Measurements from ENCODE around the gene OSTM1. TPM values are rescaled to one million over a fixed set of nuclear protein-coding genes. Genes with fewer than 3 reads are reported as not detected.

OSTM1 gene
- total and polyA plus RNA-seq, 2 of the 13 experiments (the other 11 are each of a cell fraction or from before 2014, with no cell fraction given): 8.7 to 20.5 TPM

- TF ChIP-seq SMC3 (IDR thresholded peaks at IDR 0.05; ENCODE audit: low read length) (peak; percentile 37; the same call in 1 of the 2 replicates), JARID2 (CRISPR knock-in tag; IDR thresholded peaks at IDR 0.05; ENCODE audit: insufficient replicate concordance) (no peak), ZNF777 (CRISPR knock-in tag; IDR thresholded peaks at IDR 0.05) (peak; percentile 92), HOXA5 (CRISPR knock-in tag; IDR thresholded peaks at IDR 0.05) (0 out of 2 replicates have a peak, but pooled peaks have one; percentile 26), LCORL (IDR thresholded peaks at IDR 0.05) (no peak), LCORL (CRISPR knock-in tag; IDR thresholded peaks at IDR 0.05) (0 out of 2 replicates have a peak, but pooled peaks have one; percentile 44), ZNF264 (CRISPR knock-in tag; IDR thresholded peaks at IDR 0.05) (0 out of 2 replicates have a peak, but pooled peaks have one; percentile 27), MTA1 (CRISPR knock-in tag; IDR thresholded peaks at IDR 0.05; ENCODE audit: borderline replicate concordance) (no peak), XRCC5 (optimal IDR thresholded peaks at IDR 0.05; ENCODE audit: low read length) (peak; percentile 58), ZNF605 (CRISPR knock-in tag; IDR thresholded peaks at IDR 0.05) (0 out of 2 replicates have a peak, but pooled peaks have one; percentile 21)
Observed at GRCh38 chr6:108115598-108116058, 41.1 kb upstream of the OSTM1 start (continued).

GRCh38 chr6:108114841-108115597, 40.5 kb upstream of the OSTM1 start:
- no peaks in the 10 kb centered on the region for H3K9me3 ChIP-seq (ENCODE audit: low read length)
- no TSS peak for BruUV-seq (replicated peaks)
- no peak overlapping the region for H3K9ac ChIP-seq (ENCODE audit: insufficient read depth, low read depth, low read length)
- in situ Hi-C loops (cut with HindIII; ENCODE audit: extremely low pct_ligation_motif_present, low pct_unique_long_range_greater_than_20kb) (loop anchor here (5.0 kb wide), 2 partner anchors 377 to 412 kb away; no protein-coding TSS in a partner anchor), intact Hi-C loops (cut with micrococcal nuclease; ENCODE audit: unreplicated experiment) (loop anchor here (2.0 kb wide), 1 partner anchor 58 kb away; no protein-coding TSS in a partner anchor)
- CTCF ChIA-PET (ENCODE audit: low intra/inter-chr PET ratio, low total read pairs): interaction anchor here (1.1 to 1.7 kb wide), 3 partner anchors 19 to 412 kb away, joined by 3 to 4 read pairs (median 3); no protein-coding TSS in a partner anchor
- H4K20me1 ChIP-seq (ENCODE audit: insufficient read depth, low read length): no peaks in the 10 kb centered on the region
- peaks cover 4 to 62% of the 10 kb centered on the region in 2 experiments for H3K27me3 ChIP-seq (ENCODE audit: control insufficient read depth in 1 of 2, insufficient read depth in 2 of 2, low read length in 2 of 2)
- FAIRE-seq: no peak
- H3K79me2 ChIP-seq (ENCODE audit: insufficient read depth, low read length): no peaks in the 10 kb centered on the region
- H3K4me3 ChIP-seq (replicated peaks in 1 of 3; ENCODE audit: insufficient read depth in 1 of 3, low read depth in 2 of 3, low read length in 3 of 3): peak overlapping the region in 1 of 3 experiments; percentile 16; a peak in 1 of 6 replicates
- TF ChIP-seq ZNF468 (CRISPR knock-in tag; IDR thresholded peaks at IDR 0.05): no peak
- TF ChIP-seq ZFX (CRISPR knock-in tag; IDR thresholded peaks at IDR 0.05; ENCODE audit: low read depth): no peak
- POLR2A ChIA-PET: no interaction called here
- H3K27ac ChIP-seq (ENCODE audit: extremely low read length, insufficient read depth, low read length): no peak overlapping the region
- DNase-seq (ENCODE audit: low spot score): no peak
- no peak for ATAC-seq
- 78% methylated on average over 49 of the region's 50 CpGs for WGBS (ENCODE audit: low lambda C conversion rate)
- H2AFZ ChIP-seq (ENCODE audit: low read length): no peak overlapping the region
- peak overlapping the region; percentile 18; the same call in 1 of the 2 replicates for H3K4me2 ChIP-seq (ENCODE audit: low read depth, low read length)
- H3K36me3 ChIP-seq (replicated peaks in 1 of 2; ENCODE audit: control insufficient read depth in 1 of 2, insufficient read depth in 2 of 2, low read length in 2 of 2): no peaks in the 10 kb centered on the region
- H3K4me1 ChIP-seq (ENCODE audit: insufficient read depth, low read length): peaks cover 18% of the 10 kb centered on the region
